H9 (cell line): Measurements from ENCODE around the gene EGFR. TPM values are rescaled to one million over a fixed set of nuclear protein-coding genes. Genes with fewer than 3 reads are reported as not detected.

ENCODE experiments used
- DNase-seq: peaks from one replicate; pipeline ENCODE4 v3.0.0-alpha.2; 2017
- H2AFZ ChIP-seq: one replicate; pipeline ENCODE4 v1.6.1; 2013; ENCODE audit warnings: mild to moderate bottlenecking, low read length, control low read depth, moderate library complexity
- H2AK5ac ChIP-seq: 2 replicates; pipeline ENCODE4 v1.6.1; 2013; ENCODE audit warnings: low read length, control low read depth, mixed read lengths; ENCODE audit not compliant: insufficient read length
- H2BK120ac ChIP-seq: one replicate; pipeline ENCODE4 v1.6.1; 2013; ENCODE audit warnings: low read depth, mild to moderate bottlenecking, low read length, control low read depth, inconsistent platforms; ENCODE audit not compliant: poor library complexity, severe bottlenecking
- H2BK12ac ChIP-seq: 2 replicates; pipeline ENCODE4 v1.6.1; 2013; ENCODE audit warnings: low read length, control low read depth, mixed read lengths, low read depth; ENCODE audit not compliant: insufficient read length
- H2BK15ac ChIP-seq: 2 replicates; pipeline ENCODE4 v1.6.1; 2013; ENCODE audit warnings: low read depth, low read length, control low read depth
- H2BK20ac ChIP-seq: one replicate; pipeline ENCODE4 v1.6.1; 2013; ENCODE audit warnings: low read depth, mild to moderate bottlenecking, low read length, control low read depth, inconsistent platforms; ENCODE audit not compliant: poor library complexity, severe bottlenecking
- H2BK5ac ChIP-seq: 2 replicates; pipeline ENCODE4 v1.6.1; 2013; ENCODE audit warnings: low read length, control low read depth, mixed read lengths; ENCODE audit not compliant: insufficient read length
- H3K14ac ChIP-seq: 2 replicates; pipeline ENCODE4 v1.6.1; 2013; ENCODE audit warnings: low read length, control low read depth; ENCODE audit not compliant: insufficient read depth
- H3K18ac ChIP-seq: 2 replicates; pipeline ENCODE4 v1.6.1; 2013; ENCODE audit warnings: low read depth, mild to moderate bottlenecking, mixed read lengths, low read length, control low read depth; ENCODE audit not compliant: insufficient read length
- H3K23ac ChIP-seq: 2 replicates; pipeline ENCODE4 v1.6.1; 2013; ENCODE audit warnings: low read length, control low read depth, mixed read lengths, low read depth; ENCODE audit not compliant: insufficient read length
- H3K23me2 ChIP-seq: 2 replicates; pipeline ENCODE4 v1.6.1; 2013; ENCODE audit warnings: low read depth, mild to moderate bottlenecking, mixed read lengths, low read length, control low read depth; ENCODE audit not compliant: insufficient read length, poor library complexity, severe bottlenecking
- H3K27ac ChIP-seq: 2 replicates; pipeline ENCODE4 v1.5.1; 2013; ENCODE audit warnings: low read length, control low read depth, mixed read lengths, low read depth; ENCODE audit not compliant: insufficient read length
- H3K27me3 ChIP-seq: 2 replicates; pipeline ENCODE4 v1.6.1; 2013; ENCODE audit warnings: low read length, control low read depth, inconsistent platforms; ENCODE audit not compliant: insufficient read depth
- H3K4ac ChIP-seq: 2 replicates; pipeline ENCODE4 v1.6.1; 2013; ENCODE audit warnings: low read depth, mild to moderate bottlenecking, control low read depth, inconsistent platforms, low read length, moderate library complexity
- H3K4me1 ChIP-seq: 2 replicates; pipeline ENCODE4 v1.6.1; 2013; ENCODE audit warnings: low read length, control low read depth, inconsistent platforms; ENCODE audit not compliant: insufficient read depth
- H3K4me2 ChIP-seq: 2 replicates; pipeline ENCODE4 v1.6.1; 2013; ENCODE audit warnings: low read length, control low read depth, mixed read lengths; ENCODE audit not compliant: insufficient read length, insufficient read depth
- H3K56ac ChIP-seq: 2 replicates; pipeline ENCODE4 v1.6.1; 2013; ENCODE audit warnings: low read depth, mild to moderate bottlenecking, mixed read lengths, low read length, control low read depth; ENCODE audit not compliant: insufficient read length
- H3K79me1 ChIP-seq: 2 replicates; pipeline ENCODE4 v1.6.1; 2013; ENCODE audit warnings: low read depth, mild to moderate bottlenecking, moderate library complexity, low read length, control low read depth, inconsistent platforms; ENCODE audit not compliant: insufficient read depth, poor library complexity, severe bottlenecking
- H3K79me2 ChIP-seq: 2 replicates; pipeline ENCODE4 v1.6.1; 2013; ENCODE audit warnings: low read length, control low read depth, inconsistent platforms; ENCODE audit not compliant: insufficient read depth
- H3K9ac ChIP-seq: 2 replicates; pipeline ENCODE4 v1.6.1; 2013; ENCODE audit warnings: low read length, control low read depth, mixed read lengths; ENCODE audit not compliant: insufficient read length; ENCODE audit errors: extremely low read depth
- H3K9me3 ChIP-seq: one replicate; pipeline ENCODE4 v1.6.1; 2013; ENCODE audit warnings: low read depth, low read length, inconsistent platforms; ENCODE audit not compliant: control insufficient read depth
- H3T11ph ChIP-seq: one replicate; pipeline ENCODE4 v1.6.1; 2013; ENCODE audit warnings: mild to moderate bottlenecking, low read length, control low read depth, inconsistent platforms
- H4K20me1 ChIP-seq: one replicate; pipeline ENCODE4 v1.6.1; 2013; ENCODE audit not compliant: control insufficient read depth, insufficient read length, insufficient read depth
- H4K5ac ChIP-seq: 2 replicates; pipeline ENCODE4 v1.6.1; 2013; ENCODE audit warnings: low read depth, mild to moderate bottlenecking, mixed read lengths, low read length, control low read depth; ENCODE audit not compliant: insufficient read length
- H4K8ac ChIP-seq: replicated peaks from 2 replicates; pipeline ENCODE4 v1.6.1; 2013; ENCODE audit warnings: low read length, control low read depth, mixed read lengths, low read depth; ENCODE audit not compliant: insufficient read length
- H4K91ac ChIP-seq: 2 replicates; pipeline ENCODE4 v1.6.1; 2013; ENCODE audit warnings: low read depth, mild to moderate bottlenecking, moderate library complexity, mixed read lengths, low read length, control low read depth; ENCODE audit not compliant: insufficient read length
- H3K27ac Mint-ChIP-seq, 3 experiments: 2 replicates in 2 of 3; 3 replicates in 1 of 3; pipeline ENCODE4 v1.8.0; 2020 to 2021; ENCODE audit warnings: mixed read lengths in 3 of 3, mild to moderate bottlenecking in 1 of 3, moderate library complexity in 1 of 3
- H3K27me3 Mint-ChIP-seq: 2 replicates; pipeline ENCODE4 v1.8.0; 2021; ENCODE audit warnings: low read depth, mild to moderate bottlenecking, moderate library complexity, mixed read lengths
- H3K36me3 Mint-ChIP-seq, 3 experiments: 2 replicates in 2 of 3; 3 replicates in 1 of 3; pipeline ENCODE4 v1.8.0; 2020 to 2021; ENCODE audit warnings: low read depth in 3 of 3, mixed read lengths in 3 of 3; ENCODE audit not compliant: insufficient read depth in 1 of 3
- H3K4me1 Mint-ChIP-seq, 2 experiments: 2 replicates each; pipeline ENCODE4 v1.8.0; 2020; ENCODE audit warnings: mixed read lengths in 2 of 2
- H3K4me3 Mint-ChIP-seq, 2 experiments: 2 replicates in 1 of 2; 3 replicates in 1 of 2; pipeline ENCODE4 v1.8.0; 2020 to 2021; ENCODE audit warnings: mild to moderate bottlenecking in 2 of 2, mixed read lengths in 2 of 2, moderate library complexity in 1 of 2
- H3K9me3 Mint-ChIP-seq, 2 experiments: 2 replicates in 1 of 2; 3 replicates in 1 of 2; pipeline ENCODE4 v1.8.0; 2020; ENCODE audit warnings: mild to moderate bottlenecking in 2 of 2, mixed read lengths in 2 of 2, moderate library complexity in 1 of 2
- WGBS: extraction: QIAGEN DNeasy Blood & Tissue Kit; methylation state at CpG from one replicate; pipeline ENCODE4 v1.1.7; 2013; ENCODE audit warnings: missing lambda C conversion rate, low lambda C conversion rate, mixed read lengths; ENCODE audit not compliant: insufficient read length; ENCODE audit errors: extremely low coverage; 5-methylcytosine and 5-hydroxymethylcytosine counted together
- total RNA-seq: library from RNA; stranded (reverse); gene quantifications from 2 replicates; pipeline ENCODE4 v1.2.1, GENCODE V29; 2021
- TF ChIP-seq, protein P1 (sequence below): fragments of 200-600 bp; sonication (generic); conservative IDR thresholded peaks from 3 replicates; pipeline ENCODE4 v1.8.0; 2021; ENCODE audit warnings: antibody characterized with exemption, mild to moderate bottlenecking

EGFR gene
- total RNA-seq, 1 experiment from 2014 or later = 3.3 TPM

DNA sequence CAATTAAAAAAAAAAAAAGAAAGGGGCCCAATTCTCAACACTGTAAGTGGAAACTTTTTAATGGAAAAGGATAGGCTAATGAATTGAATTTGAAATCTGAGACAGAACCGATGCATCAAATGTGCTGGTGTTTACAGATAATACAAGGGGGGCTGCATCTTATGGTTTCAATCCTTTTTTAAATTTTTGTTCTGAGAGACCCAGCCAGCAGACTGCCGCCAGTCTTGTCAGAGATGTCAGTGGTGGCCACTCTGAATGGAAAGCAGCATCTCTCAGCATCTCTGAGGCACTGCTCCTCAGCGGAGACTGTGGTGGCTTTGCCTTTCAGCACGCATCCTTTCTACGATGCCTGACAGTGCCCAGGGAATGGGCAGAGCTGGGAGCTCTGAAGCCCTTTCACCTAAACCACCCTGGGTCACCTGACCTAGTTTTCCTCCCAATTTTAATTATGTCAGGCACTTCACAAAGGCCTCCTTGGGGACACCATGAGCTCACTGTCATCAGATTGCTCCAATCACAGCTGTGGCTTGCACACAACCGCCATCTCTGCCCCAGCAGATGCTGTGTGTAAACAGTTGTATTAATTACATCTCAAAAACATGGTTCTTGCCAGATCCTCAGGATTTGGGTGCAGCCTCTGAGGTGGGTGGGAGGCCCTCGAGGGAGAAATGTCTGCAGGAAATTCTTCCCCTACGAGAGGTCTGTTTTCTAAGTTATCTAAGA is 81.2 kb downstream of the EGFR start:
- no peak overlapping the region for H3K9ac ChIP-seq
- Mint-ChIP-seq H3K27ac (no peak overlapping the region), H3K4me1 (peaks cover 11 to 19% of the 10 kb centered on the region in 2 experiments), H3K27me3 (peaks cover 5% of the 10 kb centered on the region), H3K9me3 (no peaks in the 10 kb centered on the region), H3K4me3 (no peak overlapping the region), H3K36me3 (no peaks in the 10 kb centered on the region)
- H2BK5ac ChIP-seq = no peak overlapping the region
- H3K27ac ChIP-seq = no peak overlapping the region
- H3K23me2 ChIP-seq = no peaks in the 10 kb centered on the region
- no peak overlapping the region for H3K56ac ChIP-seq
- DNase-seq = no peak
- no peak overlapping the region for H2BK15ac ChIP-seq
- no peak overlapping the region for H3K18ac ChIP-seq
- H3K14ac ChIP-seq = no peak overlapping the region
- H3K4me1 ChIP-seq = no peaks in the 10 kb centered on the region
- H2AFZ ChIP-seq = no peak overlapping the region
- H4K20me1 ChIP-seq = no peaks in the 10 kb centered on the region
- no peak overlapping the region for H4K8ac ChIP-seq
- H4K91ac ChIP-seq = no peak overlapping the region
- no peak overlapping the region for H3K23ac ChIP-seq
- H3K27me3 ChIP-seq = no peaks in the 10 kb centered on the region
- no peak overlapping the region for H2BK20ac ChIP-seq
- H3K9me3 ChIP-seq = no peaks in the 10 kb centered on the region
- TF ChIP-seq, protein P1, sequence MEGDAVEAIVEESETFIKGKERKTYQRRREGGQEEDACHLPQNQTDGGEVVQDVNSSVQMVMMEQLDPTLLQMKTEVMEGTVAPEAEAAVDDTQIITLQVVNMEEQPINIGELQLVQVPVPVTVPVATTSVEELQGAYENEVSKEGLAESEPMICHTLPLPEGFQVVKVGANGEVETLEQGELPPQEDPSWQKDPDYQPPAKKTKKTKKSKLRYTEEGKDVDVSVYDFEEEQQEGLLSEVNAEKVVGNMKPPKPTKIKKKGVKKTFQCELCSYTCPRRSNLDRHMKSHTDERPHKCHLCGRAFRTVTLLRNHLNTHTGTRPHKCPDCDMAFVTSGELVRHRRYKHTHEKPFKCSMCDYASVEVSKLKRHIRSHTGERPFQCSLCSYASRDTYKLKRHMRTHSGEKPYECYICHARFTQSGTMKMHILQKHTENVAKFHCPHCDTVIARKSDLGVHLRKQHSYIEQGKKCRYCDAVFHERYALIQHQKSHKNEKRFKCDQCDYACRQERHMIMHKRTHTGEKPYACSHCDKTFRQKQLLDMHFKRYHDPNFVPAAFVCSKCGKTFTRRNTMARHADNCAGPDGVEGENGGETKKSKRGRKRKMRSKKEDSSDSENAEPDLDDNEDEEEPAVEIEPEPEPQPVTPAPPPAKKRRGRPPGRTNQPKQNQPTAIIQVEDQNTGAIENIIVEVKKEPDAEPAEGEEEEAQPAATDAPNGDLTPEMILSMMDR = no peak
- no CpG with 5 or more reads among the region's 8 CpGs for WGBS
- no peak overlapping the region for H3T11ph ChIP-seq
- no peak overlapping the region for H2AK5ac ChIP-seq
- no peak overlapping the region for H4K5ac ChIP-seq
- no peaks in the 10 kb centered on the region for H3K79me2 ChIP-seq
- no peak overlapping the region for H3K4me2 ChIP-seq
- no peak overlapping the region for H2BK120ac ChIP-seq
- no peak overlapping the region for H3K4ac ChIP-seq
- no peak overlapping the region for H2BK12ac ChIP-seq
- no peaks in the 10 kb centered on the region for H3K79me1 ChIP-seq
